ENCODE data around the gene C16orf95.
"Not testable (repeated sequence)": the region's sequence is repeated elsewhere in the genome, so short reads cannot be mapped to it uniquely, and the experiment has no call there.

Gene C16orf95

DNA sequence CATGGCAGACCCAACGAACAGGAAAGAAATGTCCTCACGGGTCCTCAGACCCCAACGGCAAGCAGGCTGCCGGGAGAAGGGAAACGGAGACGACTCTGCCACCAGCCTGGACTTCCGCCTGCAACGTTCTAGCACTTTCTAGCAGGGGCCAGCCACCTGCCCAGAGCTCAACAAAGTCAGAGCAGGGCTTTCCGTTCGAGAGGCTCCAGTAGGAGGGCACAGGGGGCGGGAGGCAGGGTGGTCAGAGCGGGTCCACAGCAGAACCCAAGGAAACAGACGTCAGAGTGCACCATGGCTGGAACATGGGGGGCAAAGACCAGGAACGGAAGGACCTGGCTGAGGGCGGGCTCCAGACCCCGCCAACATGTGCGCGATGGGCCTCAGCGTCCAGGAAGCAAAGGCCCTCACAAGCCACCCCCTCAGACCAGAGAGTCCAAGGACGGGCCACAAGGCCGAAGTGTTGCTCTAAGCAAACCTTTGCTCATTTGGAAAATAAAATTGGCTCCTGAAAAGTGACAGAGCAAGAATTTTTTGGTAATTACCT lies 29.4 kb upstream of the C16orf95 start:
- DNase-seq = no peak

DNA sequence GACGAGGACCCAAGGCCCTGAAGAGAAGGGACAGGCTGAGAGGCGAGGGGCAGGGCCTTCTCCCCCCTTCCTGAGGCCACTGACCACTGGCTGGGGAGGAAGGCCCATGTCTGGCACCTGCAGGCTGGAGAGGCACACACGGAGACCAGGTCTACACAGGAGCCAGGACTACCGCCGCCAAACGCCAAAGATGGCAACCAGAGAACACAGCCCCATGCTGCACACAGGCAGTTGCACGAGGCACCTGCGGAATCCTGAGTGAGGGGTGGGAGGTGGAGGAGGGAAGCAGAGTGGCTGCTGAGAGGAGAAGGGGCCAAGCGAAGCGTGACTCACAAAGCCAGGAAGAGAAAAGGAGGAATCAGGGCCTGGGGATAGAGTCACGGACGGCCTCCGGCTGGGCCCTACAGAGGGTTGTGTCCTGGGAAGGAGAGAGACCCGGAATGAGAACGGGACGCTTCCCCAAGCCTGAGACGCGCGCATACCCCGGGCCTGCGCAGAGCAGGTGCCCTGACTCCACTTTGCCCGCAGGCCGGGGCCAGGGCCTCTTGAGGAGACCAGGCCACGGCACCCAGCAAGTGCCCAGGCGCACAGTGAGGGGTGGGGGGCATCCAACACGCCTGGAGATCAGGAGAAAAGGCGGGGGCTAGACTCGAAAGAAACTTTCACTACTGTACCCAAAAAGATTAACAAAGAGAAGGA lies 28.7 kb upstream of the C16orf95 start:
- DNase-seq = no peak

DNA sequence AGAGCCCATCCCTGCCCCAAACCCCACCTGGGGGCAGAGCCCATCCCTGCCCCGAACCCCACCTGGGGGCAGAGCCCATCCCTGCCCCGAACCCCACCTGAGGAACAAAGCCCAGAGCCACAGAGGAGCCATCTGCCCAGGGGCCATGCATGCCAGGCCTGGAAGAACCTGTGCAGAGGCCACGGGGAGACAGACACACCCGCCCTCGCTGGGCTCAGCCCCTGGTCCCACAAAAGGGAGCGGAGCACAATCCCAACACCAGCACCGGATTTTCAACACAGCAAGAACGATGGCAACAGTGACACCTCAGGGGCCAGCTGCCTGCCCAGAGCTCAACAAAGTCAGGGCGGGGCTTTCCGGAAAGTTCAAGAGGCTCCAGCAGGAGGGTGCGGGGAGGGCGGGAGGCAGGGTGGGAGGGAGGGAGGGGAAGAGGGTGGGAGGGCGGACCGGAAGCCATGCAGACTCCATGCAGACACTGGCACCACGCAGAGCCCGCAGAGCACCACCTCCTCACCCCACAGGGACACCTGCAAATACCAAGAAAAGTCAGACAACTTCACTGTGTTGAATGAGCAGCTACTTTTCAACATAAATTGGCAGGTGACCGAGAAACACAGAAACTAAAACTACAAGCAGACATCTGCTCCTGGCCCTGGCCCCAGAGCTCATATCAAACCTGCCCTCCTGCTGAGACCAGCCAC lies 27.9 kb upstream of the C16orf95 start:
- DNase-seq = peak; percentile 65

DNA sequence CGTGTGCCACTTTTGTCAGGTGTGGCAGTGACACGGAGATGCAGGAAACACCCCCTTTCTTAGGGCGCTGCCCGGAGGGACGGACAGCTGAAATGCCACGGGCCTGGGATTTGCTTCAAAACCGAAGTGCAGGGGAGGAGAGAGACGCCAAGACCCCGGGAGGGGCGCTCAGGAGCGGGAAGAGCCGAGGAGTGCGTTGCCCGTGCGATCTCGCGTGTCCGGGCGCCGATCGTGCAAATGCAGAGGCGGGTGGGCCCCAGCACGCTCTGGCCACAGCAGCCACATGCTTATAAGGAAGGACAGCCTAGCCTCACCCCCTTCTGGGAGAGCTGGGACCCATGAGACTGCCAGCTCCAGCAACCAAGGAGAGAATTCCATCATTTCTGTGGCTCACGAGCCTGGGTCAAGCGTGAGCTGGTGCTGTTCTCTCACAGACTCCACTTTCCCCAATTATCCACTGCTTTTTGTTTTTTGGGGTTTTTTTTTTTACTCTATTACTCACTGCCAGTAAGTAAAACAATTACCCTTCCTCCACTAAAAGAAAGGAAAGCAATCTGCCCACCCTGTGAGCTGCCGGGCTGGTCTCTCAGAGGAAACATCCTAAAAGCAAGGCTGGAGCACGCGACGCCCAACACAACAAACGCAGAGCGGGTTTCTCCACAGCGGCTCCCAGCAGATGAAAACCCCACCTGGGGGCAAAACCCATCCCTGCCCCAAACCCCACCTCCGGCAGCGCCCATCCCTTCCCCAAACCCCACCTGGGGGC lies 27.2 kb upstream of the C16orf95 start:
- no peak for DNase-seq

DNA sequence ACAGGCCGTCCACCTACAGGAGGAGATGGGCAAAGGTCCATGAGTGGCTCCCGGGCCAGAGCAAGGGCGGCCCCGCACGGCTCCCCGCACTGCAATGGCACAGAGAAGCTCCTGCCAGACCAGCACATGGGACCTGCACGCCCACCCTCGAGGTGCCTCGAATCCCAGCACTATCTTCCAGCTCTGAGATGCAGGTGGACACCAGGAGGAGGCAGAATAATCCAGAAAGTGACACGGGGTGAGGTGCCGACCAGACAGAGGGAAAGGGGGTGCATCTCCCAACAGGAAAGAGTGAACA lies 26.5 kb upstream of the C16orf95 start:
- DNase-seq = no peak

DNA sequence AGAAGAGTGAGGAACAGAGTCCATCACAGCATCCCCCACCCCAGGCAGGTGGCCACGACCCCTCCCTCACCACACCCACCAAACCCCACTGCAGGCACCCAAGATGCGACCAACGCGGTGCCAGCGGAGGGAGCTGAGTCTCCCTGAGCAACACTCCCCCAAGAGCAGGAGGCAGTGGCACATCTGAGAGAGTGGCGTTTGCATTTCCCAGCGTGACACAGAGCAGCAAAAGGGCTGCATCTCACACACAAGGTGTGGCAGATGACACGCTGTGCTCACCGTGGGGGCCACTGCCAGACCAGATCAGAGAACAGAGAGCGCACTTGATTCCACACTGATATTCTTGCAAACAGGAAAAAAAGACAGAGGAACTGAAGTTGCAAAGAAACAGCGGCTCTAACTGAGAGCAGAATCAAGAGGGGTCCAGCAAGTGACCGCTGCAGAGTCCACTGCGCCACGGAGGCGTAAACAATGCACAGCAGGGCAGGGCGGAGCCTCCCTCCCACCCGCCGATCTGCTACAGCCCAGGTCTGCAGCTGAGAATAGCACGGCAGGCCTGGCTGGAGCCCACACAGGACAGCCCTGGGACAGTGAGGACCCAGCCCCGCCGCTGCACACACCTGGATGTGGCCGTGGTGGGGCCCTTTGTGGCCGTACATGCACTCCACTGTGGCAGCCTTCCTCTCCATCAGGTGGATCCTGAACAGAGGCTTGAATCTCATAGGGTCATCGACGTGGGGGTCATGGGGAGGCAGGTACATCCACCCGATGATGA lies 26.0 kb upstream of the C16orf95 start:
- no peak for DNase-seq

DNA sequence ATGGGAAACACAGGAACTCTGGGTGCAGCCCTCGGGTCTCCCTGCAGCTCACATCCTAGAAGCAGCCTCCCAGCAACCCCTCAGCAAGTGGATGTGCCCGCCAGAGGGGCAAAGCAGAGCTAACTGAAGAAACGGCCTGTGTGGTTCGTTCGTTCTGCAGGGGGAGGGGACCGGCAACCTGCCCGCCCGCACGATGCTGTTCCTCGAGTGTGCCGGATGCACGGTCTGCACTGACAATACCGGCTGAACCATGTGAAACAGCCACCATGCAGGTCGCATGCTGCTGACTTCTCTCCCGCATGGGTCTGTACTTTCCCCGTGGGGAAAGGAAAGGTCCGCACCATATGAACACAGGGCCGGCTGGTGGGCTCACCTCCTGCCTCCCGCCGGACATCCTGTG lies 25.3 kb upstream of the C16orf95 start:
- no peak for DNase-seq

DNA sequence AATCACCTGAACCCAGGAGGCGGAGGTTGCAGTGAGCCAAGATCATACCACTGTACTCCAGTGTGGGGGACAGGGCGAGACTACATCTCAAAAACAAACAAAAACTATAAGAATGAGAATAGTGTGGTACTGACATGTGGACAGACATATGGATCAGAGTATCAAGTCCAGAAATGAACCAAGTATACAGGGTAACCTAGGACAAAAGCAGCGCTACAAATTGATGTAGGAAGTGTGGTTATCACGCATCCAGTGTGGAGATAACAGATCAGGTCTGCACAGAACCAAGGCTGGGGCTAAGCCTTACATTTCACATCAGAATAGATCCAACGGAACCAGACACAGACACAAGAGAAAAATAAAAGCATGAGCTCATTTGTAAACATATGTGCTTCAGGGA lies 23.0 kb upstream of the C16orf95 start:
- no peak for DNase-seq

DNA sequence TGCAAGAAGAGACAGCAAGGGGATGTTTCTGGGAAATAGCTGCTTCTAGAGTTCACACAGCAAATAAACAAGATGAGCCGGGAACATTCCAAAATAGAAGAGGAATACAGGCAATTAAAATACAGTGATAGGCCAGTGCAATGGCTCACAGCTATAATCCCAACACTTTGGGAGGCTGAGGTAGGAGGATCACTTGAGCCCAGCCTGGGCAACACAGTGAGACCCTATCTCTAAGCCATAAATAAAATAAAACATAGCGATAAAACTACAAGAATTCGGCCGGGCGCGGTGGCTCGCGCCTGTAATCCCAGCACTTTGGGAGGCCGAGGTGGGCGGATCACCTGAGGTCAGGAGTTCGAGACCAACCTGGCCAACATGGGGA lies 22.5 kb upstream of the C16orf95 start:
- DNase-seq = not testable (repeated sequence)

DNA sequence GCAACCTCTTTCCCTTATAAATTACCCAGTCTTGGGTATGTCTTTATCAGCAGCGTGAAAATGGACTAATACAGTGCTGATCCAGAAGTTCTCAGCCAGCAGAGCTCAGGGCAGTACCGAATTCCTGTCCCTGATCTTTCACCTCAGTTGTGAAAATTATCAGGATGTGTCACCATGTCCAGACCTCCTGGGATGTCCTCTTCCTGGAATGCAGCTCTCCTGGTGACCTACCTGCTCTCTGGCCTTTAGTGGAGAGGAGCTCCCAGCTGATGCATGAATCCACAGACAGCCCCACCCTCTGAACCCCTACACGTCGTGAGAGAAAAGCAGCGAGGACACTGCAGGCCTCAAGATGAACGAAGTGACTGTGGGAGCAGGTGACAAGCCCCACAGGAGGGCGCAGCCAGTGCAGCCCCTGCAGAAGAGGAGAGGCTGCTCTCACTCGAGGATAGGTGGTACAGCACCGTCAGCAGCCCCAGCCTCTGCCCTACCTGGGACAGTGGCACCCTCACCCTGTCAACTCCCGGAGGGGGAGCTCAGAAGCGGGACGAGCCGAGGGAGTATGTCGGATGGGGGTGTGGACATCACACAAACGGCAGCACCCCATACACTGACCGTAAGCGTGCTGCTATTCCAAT lies 22.0 kb upstream of the C16orf95 start:
- DNase-seq = no peak

DNA sequence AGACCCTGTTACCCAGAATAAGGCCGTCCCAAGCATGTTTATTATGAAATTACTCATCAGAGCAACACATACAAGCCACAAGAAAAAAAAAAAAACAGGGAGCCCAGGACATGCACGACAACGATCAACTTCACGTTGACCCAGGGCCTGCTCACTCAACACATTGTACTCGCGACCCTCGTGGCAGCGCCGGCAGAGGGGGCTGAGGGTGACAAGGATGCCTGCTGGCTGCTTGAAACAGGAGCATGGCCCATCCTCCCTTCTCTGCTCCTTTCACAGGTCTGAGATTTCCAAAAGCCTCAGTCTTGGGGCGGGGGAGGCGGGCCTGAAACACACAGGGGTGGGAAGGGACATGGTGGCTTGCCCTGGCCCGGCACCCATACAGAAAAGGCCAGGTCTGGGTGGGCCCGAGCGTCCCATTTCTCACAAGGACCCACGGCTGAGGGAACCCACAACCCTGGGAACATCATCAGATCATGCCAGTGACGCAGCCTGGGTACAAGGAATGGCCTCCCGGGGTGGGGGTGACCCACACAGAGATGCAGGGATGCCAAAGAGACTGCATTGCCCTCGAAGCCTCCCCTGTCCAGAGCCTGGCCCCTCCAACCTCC lies 21.1 kb upstream of the C16orf95 start:
- no peak for DNase-seq

DNA sequence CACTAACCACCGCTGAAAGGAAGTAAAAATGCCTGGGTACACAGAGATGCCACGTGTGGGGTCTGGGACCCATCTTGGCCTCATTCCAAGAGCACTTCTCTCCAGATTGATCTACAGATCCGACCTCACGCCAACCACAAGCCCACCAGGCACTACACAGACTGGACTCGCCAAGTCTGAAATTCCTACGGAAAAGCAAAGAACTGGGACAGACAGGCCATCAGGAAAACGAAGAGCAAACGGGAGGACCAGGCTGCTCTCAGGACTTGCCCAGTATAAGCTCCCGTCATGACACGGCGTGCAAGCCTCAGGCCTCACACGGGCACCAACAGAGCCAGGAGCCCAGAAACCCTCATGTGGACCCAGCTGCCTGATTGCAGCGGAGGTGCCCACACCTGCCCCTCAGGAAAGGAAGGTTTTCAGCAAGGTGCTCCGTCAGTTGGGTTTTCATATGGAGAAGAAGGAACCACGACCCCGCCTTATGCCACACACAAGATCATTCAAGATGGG lies 20.1 kb upstream of the C16orf95 start:
- no peak for DNase-seq

DNA sequence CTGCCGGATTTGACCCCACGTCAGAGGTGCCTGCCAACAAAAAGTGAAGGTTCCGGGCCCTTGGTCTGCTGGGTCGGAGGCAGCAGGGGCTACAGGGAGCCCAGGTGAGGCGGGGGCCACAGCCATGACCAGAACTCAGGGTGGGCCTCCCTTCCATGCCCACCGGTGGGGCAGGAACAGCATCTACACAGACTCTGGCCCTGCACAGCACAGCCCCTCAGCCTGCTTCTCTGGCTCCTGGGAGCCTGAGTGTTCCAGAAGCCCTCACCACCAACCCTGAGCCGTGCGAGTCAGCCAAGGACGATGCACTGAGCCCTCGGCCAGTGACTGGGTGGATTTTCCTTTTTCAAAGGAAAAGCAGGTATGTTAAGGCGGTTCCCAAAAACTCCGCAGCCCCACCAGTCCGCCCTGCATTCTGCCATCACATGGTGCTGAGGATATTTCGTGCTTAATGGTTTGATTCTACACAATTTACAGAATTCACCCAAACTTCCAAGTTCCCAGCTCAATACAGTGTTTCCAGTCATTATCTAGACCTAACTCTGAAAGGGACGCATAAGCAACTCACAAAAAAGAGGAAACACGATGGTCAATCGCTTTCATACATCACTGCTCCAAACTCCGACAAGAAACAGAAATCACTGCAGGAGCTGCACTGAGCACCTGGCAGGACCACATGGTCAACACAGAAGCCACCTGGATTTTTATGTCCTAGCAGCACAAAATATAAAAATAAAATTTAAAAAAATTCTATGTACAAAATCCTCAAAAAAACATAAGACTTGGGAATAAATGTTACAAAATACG lies 19.4 kb upstream of the C16orf95 start:
- DNase-seq = no peak

DNA sequence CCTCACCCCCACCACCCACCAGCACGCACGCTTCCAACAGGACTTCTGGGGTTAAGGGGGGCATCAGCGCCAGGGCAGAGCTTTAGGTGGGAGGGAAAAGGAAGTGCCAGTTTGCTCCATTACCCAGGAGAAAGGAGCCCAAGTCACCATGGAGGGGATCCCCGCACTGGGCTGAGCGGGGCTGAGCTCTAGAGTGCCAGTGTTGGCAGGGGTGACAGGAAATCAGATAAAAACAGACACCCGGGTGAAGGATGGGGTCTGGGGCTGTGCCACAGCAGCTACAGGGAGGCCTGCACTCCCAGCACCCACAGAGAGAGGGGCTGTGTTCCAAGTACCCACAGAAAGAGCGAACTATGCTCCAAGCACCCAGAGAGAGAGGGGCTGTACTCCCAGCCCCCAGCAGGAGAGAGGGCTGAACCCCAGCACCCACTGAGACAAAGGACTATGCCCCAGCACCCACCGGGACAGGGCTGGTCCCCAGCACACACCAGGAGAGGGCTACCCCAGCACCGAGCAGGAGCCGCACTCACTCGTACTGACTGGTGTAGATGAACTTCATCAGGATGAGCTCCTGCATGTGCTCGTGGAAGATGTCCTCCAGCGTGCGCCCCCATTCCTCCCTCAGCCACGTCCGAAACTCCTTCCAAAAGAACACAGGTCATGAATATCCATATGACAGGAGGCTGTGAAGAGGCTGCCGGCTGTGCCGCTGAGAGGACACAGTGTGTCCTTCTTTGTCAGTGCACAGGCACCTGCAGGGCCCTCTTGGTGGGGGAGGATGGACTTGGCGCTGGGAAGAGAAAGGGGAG lies 18.6 kb upstream of the C16orf95 start:
- no peak for DNase-seq

DNA sequence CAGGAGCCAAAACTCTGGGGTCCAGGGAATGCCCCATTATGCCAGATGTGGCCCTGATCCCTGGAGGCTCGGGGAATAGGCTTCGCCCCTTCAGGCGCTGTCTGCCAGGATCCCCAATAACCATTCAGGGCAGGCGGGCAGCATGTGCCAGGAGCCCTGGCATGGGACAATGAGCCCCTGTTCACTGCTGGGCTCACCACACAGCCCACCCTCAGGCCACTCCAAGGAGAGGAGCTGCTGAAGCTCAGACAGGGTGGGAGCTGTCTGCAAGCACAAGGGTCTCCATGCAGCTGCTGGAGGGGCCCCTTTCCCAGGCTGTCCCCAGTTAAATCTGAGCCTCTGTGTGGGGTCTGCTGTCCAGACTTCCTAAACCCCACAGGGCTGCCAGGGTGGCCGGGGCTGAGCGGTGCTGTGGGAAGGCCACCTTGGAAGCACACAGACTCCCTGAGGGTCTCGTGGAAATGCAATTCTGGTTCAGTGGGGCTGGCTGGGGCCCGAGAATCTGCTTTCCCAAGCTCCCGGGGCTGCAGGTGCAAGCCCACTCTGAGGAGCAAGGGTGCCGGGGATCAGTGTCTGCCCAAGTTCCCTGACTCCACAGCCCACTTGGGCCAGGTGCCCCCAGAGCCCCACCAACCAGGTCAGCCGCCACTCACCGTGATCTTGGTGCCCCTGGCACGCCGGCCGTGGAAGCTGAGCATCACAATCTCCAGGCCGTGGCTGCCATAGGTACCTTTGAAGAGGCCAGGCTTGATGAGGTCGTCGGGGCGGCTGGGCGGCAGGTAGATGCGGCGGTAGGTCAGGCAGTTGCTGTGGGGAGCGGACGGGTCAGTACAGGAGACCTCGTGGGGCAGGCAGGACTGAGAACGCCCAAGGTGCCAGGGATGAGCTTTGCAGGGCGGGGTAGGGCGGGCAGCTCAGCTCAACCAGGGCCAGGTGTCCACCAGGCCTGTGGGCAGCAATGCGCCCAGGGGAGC lies 17.7 kb upstream of the C16orf95 start:
- no peak for DNase-seq

DNA sequence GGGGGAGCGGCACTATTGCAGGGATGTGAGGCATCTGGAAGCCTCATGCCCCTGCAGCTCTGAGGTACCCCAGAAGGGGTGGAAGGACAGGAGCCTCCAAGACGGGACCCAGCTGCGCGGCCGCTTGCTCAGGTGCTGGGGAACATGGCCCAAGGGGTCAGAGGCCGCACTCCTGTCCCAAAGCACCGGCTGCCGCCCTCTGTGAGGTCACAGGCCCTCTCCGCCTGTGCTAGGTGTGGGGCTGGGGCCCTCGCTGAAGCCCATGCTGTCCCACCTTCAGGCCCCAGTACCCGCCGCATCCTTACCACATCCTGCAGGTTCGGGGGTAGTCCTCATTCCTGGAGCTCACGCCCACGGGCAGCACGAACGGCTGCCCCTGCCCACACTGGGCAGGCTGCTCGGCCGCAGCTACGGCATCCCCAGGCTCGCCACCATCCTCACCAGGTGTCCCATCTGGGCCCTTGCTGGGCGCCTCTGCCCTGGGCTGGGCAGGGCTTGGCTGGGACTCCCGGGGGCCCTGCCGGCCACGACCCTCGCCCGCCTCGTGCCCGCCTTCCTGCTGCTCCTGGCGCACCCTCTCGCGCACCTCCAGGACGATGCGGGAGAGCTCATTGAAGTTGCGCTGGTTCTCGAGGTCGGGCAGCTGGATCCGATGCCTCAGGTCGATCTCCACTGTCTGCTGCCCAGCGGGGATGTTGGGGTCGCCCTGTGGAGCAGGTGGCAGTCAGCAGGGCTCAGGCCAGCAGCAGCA lies 16.6 kb upstream of the C16orf95 start:
- DNase-seq = no peak

DNA sequence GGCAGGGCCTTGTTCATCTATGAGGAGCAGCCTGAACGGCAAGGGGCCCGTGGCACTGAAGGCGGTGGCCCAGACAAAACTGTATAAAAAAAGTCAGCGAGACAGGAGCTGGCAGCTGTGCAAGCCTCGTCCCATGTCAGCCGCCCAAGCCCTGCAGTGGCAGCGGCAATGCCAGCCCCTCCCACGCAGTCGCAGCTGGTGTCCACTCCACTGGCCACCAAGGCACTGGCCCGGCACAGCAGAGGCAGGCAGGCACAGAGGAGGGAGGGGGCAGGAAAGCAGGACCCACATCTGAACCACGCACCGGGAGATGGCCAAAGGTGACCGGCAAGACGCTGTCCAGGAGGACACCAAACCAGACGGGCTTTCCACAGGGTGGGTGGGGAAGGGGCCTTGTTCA lies 15.9 kb upstream of the C16orf95 start:
- no peak for DNase-seq

DNA sequence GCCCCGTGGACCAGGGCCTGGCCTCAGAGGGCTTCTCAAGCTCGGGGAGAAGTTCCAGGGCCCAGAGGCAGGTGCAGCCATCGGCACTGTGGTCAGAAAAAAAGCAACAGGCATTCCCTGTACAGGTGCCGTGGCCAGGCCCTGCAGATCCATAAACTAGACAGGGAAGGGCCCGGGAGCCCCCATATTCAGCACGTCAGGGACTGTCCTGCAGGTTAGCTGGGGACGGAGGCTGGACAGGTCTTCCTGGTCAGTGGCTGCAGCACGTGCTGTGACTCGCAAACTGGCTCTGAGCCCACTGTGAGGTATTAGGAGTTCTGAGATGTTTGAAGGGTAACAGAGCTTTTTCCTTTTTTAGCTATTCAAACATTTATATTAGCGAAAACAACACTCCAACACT lies 15.0 kb upstream of the C16orf95 start:
- DNase-seq = no peak
